Dendritic cell treated with granulocyte-macrophage colony-stimulating factor and Interleukin-4, amounts not matched to agents 40 ng/mL and 50 ng/mL, for 4 days (primary cell): ENCODE data around the gene WDR73.
A peak's percentile ranks its signal among the peaks of the same experiment; 100 is the strongest.

Source experiments
- H3K27ac Mint-ChIP-seq: one replicate; pipeline ENCODE4 v1.8.0; 2022; ENCODE audit warnings: mild to moderate bottlenecking, mixed read lengths
- H3K27me3 Mint-ChIP-seq: one replicate; pipeline ENCODE4 v1.8.0; 2022; ENCODE audit warnings: mild to moderate bottlenecking, mixed read lengths
- H3K36me3 Mint-ChIP-seq: one replicate; pipeline ENCODE4 v1.8.0; 2022; ENCODE audit warnings: low read depth, mixed read lengths
- H3K4me1 Mint-ChIP-seq: one replicate; pipeline ENCODE4 v1.8.0; 2022; ENCODE audit warnings: low read depth, mixed read lengths
- H3K4me3 Mint-ChIP-seq: one replicate; pipeline ENCODE4 v1.8.0; 2022; ENCODE audit warnings: mild to moderate bottlenecking, moderate library complexity, mixed read lengths
- H3K9me3 Mint-ChIP-seq: one replicate; pipeline ENCODE4 v1.8.0; 2022; ENCODE audit warnings: mixed read lengths
- intact Hi-C: fragments of 100-400 bp; cut with micrococcal nuclease; formaldehyde crosslinking; loops from one replicate; pipeline ENCODE4 v1.15.0; 2022

The WDR73 gene

GRCh38 chr15:84598993-84599392 lies 55.1 kb downstream of the WDR73 start:
- Mint-ChIP-seq H3K27ac (peak overlapping the region; percentile 78), H3K36me3 (peaks cover 18% of the 10 kb centered on the region), H3K4me1 (peaks cover 72% of the 10 kb centered on the region), H3K9me3 (no peaks in the 10 kb centered on the region), H3K4me3 (no peak overlapping the region), H3K27me3 (no peaks in the 10 kb centered on the region)
- intact Hi-C loops: loop anchor here (2.0 to 10.0 kb wide), 2 partner anchors 56 to 176 kb away; partner anchors contain the start of gene WDR73

- H3K9me3 Mint-ChIP-seq: no peaks in the 10 kb centered on the region
- H3K4me1 Mint-ChIP-seq: peaks cover 69% of the 10 kb centered on the region
- intact Hi-C loops: loop anchor here (2.0 to 10.0 kb wide), 2 partner anchors 57 to 177 kb away; partner anchors contain the start of gene WDR73
- peak overlapping the region; percentile 20 for H3K4me3 Mint-ChIP-seq
- H3K36me3 Mint-ChIP-seq: peaks cover 11% of the 10 kb centered on the region
- no peaks in the 10 kb centered on the region for H3K27me3 Mint-ChIP-seq
- peak overlapping the region; percentile 78 for H3K27ac Mint-ChIP-seq
Measured at GRCh38 chr15:84598250-84598649, 55.8 kb downstream of the WDR73 start.

- H3K36me3 Mint-ChIP-seq: peaks cover 11% of the 10 kb centered on the region
- H3K9me3 Mint-ChIP-seq: no peaks in the 10 kb centered on the region
- peaks cover 69% of the 10 kb centered on the region for H3K4me1 Mint-ChIP-seq
- no peaks in the 10 kb centered on the region for H3K27me3 Mint-ChIP-seq
- no peak overlapping the region for H3K4me3 Mint-ChIP-seq
- intact Hi-C loops: loop anchor here (10.0 kb wide), 1 partner anchor 178 kb away; no protein-coding TSS in a partner anchor
- H3K27ac Mint-ChIP-seq: peak overlapping the region; percentile 78
Measured at GRCh38 chr15:84597296-84597695, 56.8 kb downstream of the WDR73 start.

GRCh38 chr15:84595660-84596059 lies 58.4 kb downstream of the WDR73 start:
- intact Hi-C loops: loop anchor here (10.0 kb wide), 1 partner anchor 179 kb away; no protein-coding TSS in a partner anchor

GRCh38 chr15:84594617-84595290 lies 59.3 kb downstream of the WDR73 start:
- intact Hi-C loops: loop anchor here (10.0 kb wide), 1 partner anchor 180 kb away; no protein-coding TSS in a partner anchor
- H3K27ac Mint-ChIP-seq: peak overlapping the region; percentile 78
- H3K36me3 Mint-ChIP-seq: no peaks in the 10 kb centered on the region
- H3K4me1 Mint-ChIP-seq: peaks cover 61% of the 10 kb centered on the region
- no peaks in the 10 kb centered on the region for H3K27me3 Mint-ChIP-seq
- H3K9me3 Mint-ChIP-seq: no peaks in the 10 kb centered on the region
- H3K4me3 Mint-ChIP-seq: no peak overlapping the region

More at GRCh38 chr15:84595660-84596059, 58.4 kb downstream of the WDR73 start:
- Mint-ChIP-seq H3K27ac (peak overlapping the region; percentile 78), H3K27me3 (no peaks in the 10 kb centered on the region), H3K9me3 (no peaks in the 10 kb centered on the region), H3K4me1 (peaks cover 64% of the 10 kb centered on the region), H3K36me3 (peaks cover 4% of the 10 kb centered on the region), H3K4me3 (no peak overlapping the region)

GRCh38 chr15:84591815-84592214 lies 62.3 kb downstream of the WDR73 start:
- H3K27ac Mint-ChIP-seq: no peak overlapping the region
- H3K9me3 Mint-ChIP-seq: no peaks in the 10 kb centered on the region
- H3K27me3 Mint-ChIP-seq: no peaks in the 10 kb centered on the region
- intact Hi-C loops: loop anchor here (10.0 kb wide), 1 partner anchor 183 kb away; no protein-coding TSS in a partner anchor
- H3K36me3 Mint-ChIP-seq: no peaks in the 10 kb centered on the region
- H3K4me1 Mint-ChIP-seq: peaks cover 41% of the 10 kb centered on the region
- H3K4me3 Mint-ChIP-seq: no peak overlapping the region

GRCh38 chr15:84590406-84590805 lies 63.7 kb downstream of the WDR73 start:
- Mint-ChIP-seq H3K36me3 (no peaks in the 10 kb centered on the region), H3K27ac (no peak overlapping the region), H3K27me3 (no peaks in the 10 kb centered on the region), H3K4me1 (peaks cover 27% of the 10 kb centered on the region), H3K4me3 (no peak overlapping the region), H3K9me3 (no peaks in the 10 kb centered on the region)
- intact Hi-C loops: loop anchor here (10.0 kb wide), 1 partner anchor 184 kb away; no protein-coding TSS in a partner anchor
